Large intestine (tissue), 3 donors: ENCODE data around the gene DMD. TPM values are rescaled to one million over a fixed set of nuclear protein-coding genes. Genes with fewer than 3 reads are reported as not detected.
"Not testable (repeated sequence)": the region's sequence is repeated elsewhere in the genome, so short reads cannot be mapped to it uniquely, and the experiment has no call there.

ENCODE experiments used
- DNase-seq, 2 donors: peaks; one replicate each; pipeline versions ENCODE4 v3.0.0 to v3.0.0-alpha.2; 2013
- H3K27ac ChIP-seq: one replicate; pipeline ENCODE4 v1.5.1; 2013; ENCODE audit warnings: low read length
- H3K27me3 ChIP-seq: 2 replicates; pipeline ENCODE4 v1.6.1; 2013; ENCODE audit warnings: low read length; ENCODE audit not compliant: control insufficient read depth, insufficient read depth
- H3K36me3 ChIP-seq: 2 replicates; pipeline ENCODE4 v1.6.1; 2013; ENCODE audit warnings: low read length; ENCODE audit not compliant: control insufficient read depth, insufficient read depth
- H3K4me1 ChIP-seq: one replicate; pipeline ENCODE4 v1.6.1; 2013; ENCODE audit warnings: low read length; ENCODE audit not compliant: control insufficient read depth, insufficient read depth
- H3K4me3 ChIP-seq: one replicate; pipeline ENCODE4 v1.5.1; 2013; ENCODE audit warnings: low read length
- H3K9me3 ChIP-seq: one replicate; pipeline ENCODE4 v1.6.1; 2013; ENCODE audit warnings: mild to moderate bottlenecking, low read depth, low read length, moderate library complexity; ENCODE audit not compliant: control insufficient read depth
- WGBS: methylation state at CpG from one replicate; pipeline ENCODE4 v1.1.5; 2013; ENCODE audit warnings: low lambda C conversion rate; ENCODE audit not compliant: insufficient coverage; 5-methylcytosine and 5-hydroxymethylcytosine counted together
- polyA plus RNA-seq: library from polyadenylated mRNA; unstranded; fragments of 120-200 nt; gene quantifications from one replicate; pipeline ENCODE4 v1.2.1, GENCODE V29; 2013

Gene DMD
- polyA plus RNA-seq, 1 donor: 23.3 TPM

DNA sequence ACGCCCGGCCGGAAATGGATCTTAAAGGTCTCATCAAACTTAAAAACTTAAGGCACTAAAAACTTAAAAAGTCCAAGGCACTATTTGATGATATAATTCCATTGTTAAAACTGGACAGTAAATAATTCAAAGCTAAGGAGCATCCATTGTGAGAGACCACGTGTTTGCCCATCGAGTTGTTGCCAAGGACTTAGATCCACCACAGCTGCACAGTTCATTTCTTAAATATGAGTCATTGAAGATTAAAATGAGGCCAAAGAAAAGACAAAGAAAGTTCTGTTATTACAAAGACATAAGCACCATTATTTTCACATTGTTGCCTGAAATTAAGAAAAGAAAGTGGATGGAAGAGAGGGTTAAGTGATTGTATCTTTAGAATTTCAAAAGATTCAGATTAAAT, 1728.0 kb downstream of the DMD start:
- H3K27ac ChIP-seq: no peak overlapping the region
- no peaks in the 10 kb centered on the region for H3K27me3 ChIP-seq
- no peaks in the 10 kb centered on the region for H3K9me3 ChIP-seq
- DNase-seq: no peak
- H3K36me3 ChIP-seq: no peaks in the 10 kb centered on the region
- WGBS: no CpG with 5 or more reads among the region's 5 CpGs
- H3K4me3 ChIP-seq: no peak overlapping the region
- no peaks in the 10 kb centered on the region for H3K4me1 ChIP-seq

GRCh38 chrX:31480696-31481095, 1730.7 kb downstream of the DMD start:
- Histone ChIP-seq H3K4me3 (no peak overlapping the region), H3K9me3 (no peaks in the 10 kb centered on the region), H3K36me3 (no peaks in the 10 kb centered on the region), H3K27ac (no peak overlapping the region), H3K4me1 (no peaks in the 10 kb centered on the region), H3K27me3 (no peaks in the 10 kb centered on the region)
- no CpG with 5 or more reads among the region's 4 CpGs for WGBS
- DNase-seq: no peak

DNA sequence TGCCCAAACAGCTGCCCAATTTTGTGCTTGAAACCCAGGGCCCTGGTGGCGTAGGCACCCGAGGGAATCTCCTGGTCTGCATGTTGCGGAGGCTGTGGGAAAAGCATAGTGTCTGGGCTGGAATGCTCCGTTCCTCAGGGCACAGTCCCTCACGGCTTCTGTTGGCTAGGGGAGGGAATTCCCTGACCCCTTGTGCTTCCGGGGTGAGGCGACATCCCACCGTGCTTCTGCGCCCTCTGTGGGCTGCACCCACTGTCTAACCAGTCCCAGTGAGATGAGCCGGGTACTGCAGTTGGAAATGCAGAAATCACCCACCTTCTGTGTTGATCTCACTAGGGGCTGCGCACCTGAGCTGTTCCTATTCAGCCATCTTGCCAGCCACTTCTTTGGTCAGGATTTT, 1740.1 kb downstream of the DMD start:
- H3K27me3 ChIP-seq: no peaks in the 10 kb centered on the region
- no peak overlapping the region for H3K27ac ChIP-seq
- no peaks in the 10 kb centered on the region for H3K9me3 ChIP-seq
- no peaks in the 10 kb centered on the region for H3K36me3 ChIP-seq
- no peak overlapping the region for H3K4me3 ChIP-seq
- no peak for DNase-seq
- 100% methylated on average over 1 of the region's 11 CpGs for WGBS
- no peaks in the 10 kb centered on the region for H3K4me1 ChIP-seq

GRCh38 chrX:31470753-31471152, 1740.6 kb downstream of the DMD start:
- not testable (repeated sequence) for H3K4me3 ChIP-seq, H3K9me3 ChIP-seq, H3K27me3 ChIP-seq, H3K4me1 ChIP-seq, H3K27ac ChIP-seq, H3K36me3 ChIP-seq, DNase-seq
- WGBS: no CpG with 5 or more reads among the region's 7 CpGs

GRCh38 chrX:31464306-31464915, 1746.9 kb downstream of the DMD start:
- Histone ChIP-seq H3K27me3 (no peaks in the 10 kb centered on the region), H3K36me3 (no peaks in the 10 kb centered on the region), H3K27ac (no peak overlapping the region), H3K9me3 (no peaks in the 10 kb centered on the region), H3K4me1 (no peaks in the 10 kb centered on the region), H3K4me3 (no peak overlapping the region)
- no peak for DNase-seq
- no CpG with 5 or more reads among the region's 4 CpGs for WGBS

- H3K4me3 ChIP-seq: no peak overlapping the region
- no peak for DNase-seq
- no peaks in the 10 kb centered on the region for H3K4me1 ChIP-seq
- no peaks in the 10 kb centered on the region for H3K9me3 ChIP-seq
- H3K36me3 ChIP-seq: no peaks in the 10 kb centered on the region
- no peak overlapping the region for H3K27ac ChIP-seq
- no peaks in the 10 kb centered on the region for H3K27me3 ChIP-seq
Observed at GRCh38 chrX:31461266-31461665, 1750.1 kb downstream of the DMD start.

DNA sequence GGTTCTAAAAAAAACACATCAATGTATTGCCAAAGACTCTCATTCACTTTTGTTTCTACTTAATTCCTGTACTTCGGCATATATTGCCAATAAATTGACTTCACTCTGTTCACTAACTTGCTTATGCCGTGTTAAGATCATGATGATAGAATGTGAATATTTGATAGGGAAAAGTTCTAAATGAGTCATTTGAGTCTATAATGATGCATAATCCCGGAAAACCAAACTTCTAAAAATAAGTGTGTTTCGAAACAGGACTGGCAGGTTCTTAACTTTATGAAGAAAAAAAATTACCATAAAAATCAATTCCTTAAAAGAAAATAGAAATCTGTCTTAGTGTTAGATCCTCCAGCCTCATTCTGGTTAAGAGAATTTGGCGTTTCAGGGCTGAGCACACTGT, 1752.0 kb downstream of the DMD start:
- H3K4me3 ChIP-seq: no peak overlapping the region
- no peaks in the 10 kb centered on the region for H3K36me3 ChIP-seq
- H3K27me3 ChIP-seq: no peaks in the 10 kb centered on the region
- WGBS: 100% methylated on average over 1 of the region's 5 CpGs
- no peaks in the 10 kb centered on the region for H3K4me1 ChIP-seq
- H3K27ac ChIP-seq: no peak overlapping the region
- no peak for DNase-seq
- no peaks in the 10 kb centered on the region for H3K9me3 ChIP-seq

DNA sequence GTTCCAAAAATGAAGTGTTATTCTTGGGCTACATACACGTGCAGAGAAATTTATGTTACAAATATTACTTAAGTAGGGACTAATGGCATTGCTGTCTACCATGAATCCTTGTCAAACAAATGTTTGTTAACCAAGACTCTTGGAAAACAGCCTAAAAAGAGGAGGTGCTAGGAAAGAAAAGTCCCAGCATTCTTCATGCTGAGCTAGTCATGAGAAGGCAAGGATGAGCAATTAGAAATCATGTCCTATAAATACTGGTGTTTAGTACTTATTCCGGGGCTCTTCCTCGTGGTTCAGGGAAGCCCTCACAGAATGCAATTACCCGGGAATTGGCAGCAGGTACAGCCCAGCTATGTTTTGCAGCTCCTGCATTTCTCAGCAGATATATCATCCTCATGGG, 1761.4 kb downstream of the DMD start:
- DNase-seq: no peak
- H3K27ac ChIP-seq: no peak overlapping the region
- no CpG with 5 or more reads among the region's 4 CpGs for WGBS

DNA sequence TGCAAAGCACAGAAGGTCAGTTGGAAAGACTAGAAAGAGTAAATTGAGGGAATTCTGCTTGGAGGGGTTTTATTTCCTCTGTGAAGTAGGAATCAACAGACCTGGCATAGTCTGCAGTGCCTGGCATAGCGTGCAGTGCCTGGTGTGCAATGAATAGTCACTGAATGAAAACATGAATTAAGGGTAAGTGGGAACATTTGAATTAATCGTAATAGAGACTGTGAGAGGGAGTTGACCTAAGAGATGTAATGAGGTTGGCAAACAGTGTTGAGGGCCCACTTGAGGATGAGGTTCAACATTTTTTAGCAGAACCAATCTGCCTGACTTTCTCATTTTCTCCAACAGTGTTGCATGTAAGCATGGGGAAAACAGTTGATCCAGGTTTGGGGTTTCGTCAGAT, 1762.3 kb downstream of the DMD start:
- Histone ChIP-seq H3K4me3 (no peak overlapping the region), H3K27ac (no peak overlapping the region), H3K27me3 (no peaks in the 10 kb centered on the region), H3K4me1 (no peaks in the 10 kb centered on the region), H3K9me3 (no peaks in the 10 kb centered on the region), H3K36me3 (no peaks in the 10 kb centered on the region)
- WGBS: no CpG with 5 or more reads among the region's 3 CpGs
- DNase-seq: no peak

More for the DNA sequence above, 1761.4 kb downstream of the DMD start:
- Histone ChIP-seq H3K4me1 (no peaks in the 10 kb centered on the region), H3K27me3 (no peaks in the 10 kb centered on the region), H3K4me3 (no peak overlapping the region), H3K36me3 (no peaks in the 10 kb centered on the region), H3K9me3 (no peaks in the 10 kb centered on the region)

DNA sequence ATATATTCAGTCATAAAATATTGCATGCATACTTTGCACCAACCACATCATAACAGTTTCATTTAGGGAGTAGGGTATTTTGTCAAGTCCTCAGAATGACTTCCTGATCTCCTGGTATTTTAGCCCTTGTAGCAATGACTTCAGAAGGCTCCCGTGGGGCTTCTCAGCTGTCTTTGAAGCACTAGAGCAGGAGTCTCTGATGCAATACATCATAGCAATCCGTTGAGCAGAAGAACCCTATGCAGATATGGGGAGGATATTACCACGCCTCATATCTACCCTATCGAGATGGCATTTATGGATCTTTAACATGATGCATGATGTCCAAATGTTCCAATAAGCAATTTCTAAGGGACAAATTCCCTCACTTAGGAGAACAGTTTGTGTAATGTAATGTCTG, 1765.8 kb downstream of the DMD start:
- DNase-seq: no peak
- no peaks in the 10 kb centered on the region for H3K9me3 ChIP-seq
- no peaks in the 10 kb centered on the region for H3K36me3 ChIP-seq
- no CpG with 5 or more reads among the region's 4 CpGs for WGBS
- H3K4me1 ChIP-seq: no peaks in the 10 kb centered on the region
- H3K27ac ChIP-seq: no peak overlapping the region
- H3K27me3 ChIP-seq: no peaks in the 10 kb centered on the region
- no peak overlapping the region for H3K4me3 ChIP-seq

DNA sequence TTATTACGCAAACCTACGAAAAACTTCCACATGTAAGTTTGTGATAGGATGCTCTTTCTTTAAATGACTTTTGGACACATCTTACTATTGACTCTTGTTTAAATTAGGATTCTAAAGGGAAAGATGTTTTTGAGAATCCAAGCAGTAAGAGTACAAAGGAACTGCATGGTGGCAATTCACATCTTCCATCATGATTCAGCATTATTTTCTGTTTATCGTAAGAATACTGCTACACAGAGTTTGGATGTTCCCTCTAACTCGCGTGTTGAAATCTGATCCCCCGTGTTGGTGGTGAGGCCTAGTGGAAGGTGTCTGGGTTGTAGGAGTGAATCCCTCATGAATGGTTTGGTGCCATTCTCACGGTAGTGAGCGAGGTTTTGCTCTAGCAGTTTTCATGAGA, 1767.7 kb downstream of the DMD start:
- WGBS: no CpG with 5 or more reads among the region's 8 CpGs
- Histone ChIP-seq H3K27me3 (no peaks in the 10 kb centered on the region), H3K4me3 (no peak overlapping the region), H3K27ac (no peak overlapping the region), H3K36me3 (no peaks in the 10 kb centered on the region), H3K4me1 (no peaks in the 10 kb centered on the region), H3K9me3 (no peaks in the 10 kb centered on the region)
- no peak for DNase-seq
